Transverse colon (tissue), 4 donors: ENCODE results near the gene DIRAS1.
"Not testable (repeated sequence)": the region's sequence is repeated elsewhere in the genome, so short reads cannot be mapped to it uniquely, and the experiment has no call there.

Experiments used
- POLR2A ChIP-seq: fragments of 450-650 bp; IDR thresholded peaks from one replicate; pipeline ENCODE4 v1.6.1; 2016; ENCODE audit warnings: antibody characterized with exemption, mild to moderate bottlenecking, moderate library complexity
- POLR2AphosphoS5 ChIP-seq, 3 donors: sonication (generic); formaldehyde crosslinking; IDR thresholded peaks; one replicate each; pipeline ENCODE4 v1.6.1; 2016; ENCODE audit warnings: antibody characterized with exemption in 3 of 3
- TF ChIP-seq, protein P1 (sequence below), 5 experiments: fragments of 200-600 bp in 3 of 5; fragments of 450-650 bp in 2 of 5; sonication (generic) in 3 of 5; IDR thresholded peaks; 1 replicate in 2 of 5; 2 replicates in 3 of 5; pipeline ENCODE4 v1.5.1; 2016 to 2017; ENCODE audit warnings: antibody characterized with exemption in 5 of 5, inconsistent platforms in 3 of 5, mild to moderate bottlenecking in 2 of 5, moderate library complexity in 1 of 5

DNA sequence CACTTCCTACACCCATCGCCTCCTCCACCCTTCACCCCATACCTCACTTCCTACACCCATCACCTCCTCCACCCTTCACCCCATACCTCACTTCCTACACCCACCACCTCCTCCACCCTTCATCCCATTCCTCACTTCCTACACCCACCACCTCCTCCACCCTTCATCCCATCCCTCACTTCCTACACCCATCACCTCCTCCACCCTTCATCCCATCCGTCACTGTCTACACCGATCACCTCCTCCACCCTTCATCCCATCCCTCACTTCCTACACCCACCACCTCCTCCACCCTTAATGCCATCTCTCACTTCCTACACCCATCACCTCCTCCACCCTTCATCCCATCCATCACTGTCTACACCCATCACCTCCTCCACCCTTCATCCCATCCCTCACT lies 8.0 kb downstream of the DIRAS1 start:
- TF ChIP-seq POLR2AphosphoS5 (IDR thresholded peaks at IDR 0.05); POLR2A: not testable (repeated sequence)
- TF ChIP-seq, protein P1, sequence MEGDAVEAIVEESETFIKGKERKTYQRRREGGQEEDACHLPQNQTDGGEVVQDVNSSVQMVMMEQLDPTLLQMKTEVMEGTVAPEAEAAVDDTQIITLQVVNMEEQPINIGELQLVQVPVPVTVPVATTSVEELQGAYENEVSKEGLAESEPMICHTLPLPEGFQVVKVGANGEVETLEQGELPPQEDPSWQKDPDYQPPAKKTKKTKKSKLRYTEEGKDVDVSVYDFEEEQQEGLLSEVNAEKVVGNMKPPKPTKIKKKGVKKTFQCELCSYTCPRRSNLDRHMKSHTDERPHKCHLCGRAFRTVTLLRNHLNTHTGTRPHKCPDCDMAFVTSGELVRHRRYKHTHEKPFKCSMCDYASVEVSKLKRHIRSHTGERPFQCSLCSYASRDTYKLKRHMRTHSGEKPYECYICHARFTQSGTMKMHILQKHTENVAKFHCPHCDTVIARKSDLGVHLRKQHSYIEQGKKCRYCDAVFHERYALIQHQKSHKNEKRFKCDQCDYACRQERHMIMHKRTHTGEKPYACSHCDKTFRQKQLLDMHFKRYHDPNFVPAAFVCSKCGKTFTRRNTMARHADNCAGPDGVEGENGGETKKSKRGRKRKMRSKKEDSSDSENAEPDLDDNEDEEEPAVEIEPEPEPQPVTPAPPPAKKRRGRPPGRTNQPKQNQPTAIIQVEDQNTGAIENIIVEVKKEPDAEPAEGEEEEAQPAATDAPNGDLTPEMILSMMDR (IDR thresholded peaks at IDR 0.05): not testable (repeated sequence)
